Fibroblast of lung (primary cell): Measurements from ENCODE around the gene MYOCD. TPM values are rescaled to one million over a fixed set of nuclear protein-coding genes. Genes with fewer than 3 reads are reported as not detected.

Source experiments
- DNase-seq, 2 donors: peaks; one replicate each; pipeline versions ENCODE4 v3.0.0 to v3.0.0-alpha.2; 2010; ENCODE audit warnings: low read depth in 2 of 2
- H2AFZ ChIP-seq: 2 replicates; pipeline ENCODE4 v1.5.1; 2012; ENCODE audit warnings: low read length, control low read depth, inconsistent platforms
- H3K27ac ChIP-seq: 2 replicates; pipeline ENCODE4 v1.5.1; 2011; ENCODE audit warnings: low read length, control low read depth; ENCODE audit not compliant: insufficient read depth
- H3K27me3 ChIP-seq: 2 replicates; pipeline ENCODE4 v1.5.1; 2011; ENCODE audit warnings: mild to moderate bottlenecking, low read length; ENCODE audit not compliant: control insufficient read depth, insufficient read depth
- H3K36me3 ChIP-seq: 2 replicates; pipeline ENCODE4 v1.5.1; 2011; ENCODE audit warnings: low read length; ENCODE audit not compliant: control insufficient read depth, insufficient read depth
- H3K4me1 ChIP-seq: 2 replicates; pipeline ENCODE4 v1.5.1; 2011; ENCODE audit warnings: low read length; ENCODE audit not compliant: control insufficient read depth, insufficient read depth; ENCODE audit errors: extremely low read depth
- H3K4me2 ChIP-seq: 2 replicates; pipeline ENCODE4 v1.5.1; 2011; ENCODE audit warnings: low read length, control low read depth; ENCODE audit not compliant: insufficient read depth; ENCODE audit errors: extremely low read depth
- H3K4me3 ChIP-seq, 4 experiments: fragments of 200-600 bp in 1 of 4; sonication (generic) in 1 of 4; replicated peaks in 1 of 4; 2 replicates each; pipeline ENCODE4 v1.5.1; 2011 to 2016; ENCODE audit warnings: low read length in 4 of 4, low read depth in 3 of 4, mild to moderate bottlenecking in 3 of 4, control low read depth in 2 of 4, inconsistent platforms in 1 of 4, mixed read lengths in 1 of 4; ENCODE audit not compliant: insufficient read depth in 1 of 4; ENCODE audit errors: control extremely low read depth in 1 of 4
- H3K79me2 ChIP-seq: 2 replicates; pipeline ENCODE4 v1.5.1; 2012; ENCODE audit warnings: mild to moderate bottlenecking, low read length, inconsistent platforms; ENCODE audit not compliant: control insufficient read depth, insufficient read depth
- H3K9ac ChIP-seq: 2 replicates; pipeline ENCODE4 v1.5.1; 2011; ENCODE audit warnings: mild to moderate bottlenecking, low read length, control low read depth; ENCODE audit not compliant: insufficient read depth
- H3K9me3 ChIP-seq: 2 replicates; pipeline ENCODE4 v1.5.1; 2012; ENCODE audit warnings: low read depth, low read length; ENCODE audit not compliant: control insufficient read depth, insufficient read depth
- H4K20me1 ChIP-seq: 2 replicates; pipeline ENCODE4 v1.5.1; 2011; ENCODE audit warnings: low read length; ENCODE audit not compliant: control insufficient read depth, insufficient read depth; ENCODE audit errors: extremely low read depth
- CTCF ChIP-seq, 2 donors: IDR thresholded peaks in 1 of 2; conservative IDR thresholded peaks in 1 of 2; 1 replicate in 1 of 2; 2 replicates in 1 of 2; pipeline ENCODE4 v1.5.1; 2011 to 2012; ENCODE audit warnings: low read length in 2 of 2, control low read depth in 1 of 2, inconsistent platforms in 1 of 2, low read depth in 1 of 2, mild to moderate bottlenecking in 1 of 2
- EZH2 ChIP-seq: IDR thresholded peaks from 2 replicates; pipeline ENCODE4 v1.5.1; 2012; ENCODE audit warnings: low read length, control low read depth, mild to moderate bottlenecking; ENCODE audit errors: missing control alignments
- polyA plus RNA-seq, 2 donors: library from polyadenylated mRNA; depleted of rRNA in 1 of 2; stranded (reverse) in 1 of 2; unstranded in 1 of 2; fragments of >200 nt; gene quantifications; 2 replicates each; pipeline ENCODE4 v1.2.1, GENCODE V29; 2011 to 2012; ENCODE audit warnings: missing spikeins in 1 of 2
- total RNA-seq: library from RNA; depleted of rRNA; stranded (reverse); fragments of >200 nt; gene quantifications from 2 replicates; pipeline ENCODE4 v1.2.1, GENCODE V29; 2014

The MYOCD gene
- total and polyA plus RNA-seq, 2 donors (not counting 1 experiment from before 2014, with no cell fraction given), result 0.17 to 0.99 TPM

- no peaks in the 10 kb centered on the region for H4K20me1 ChIP-seq
- no peaks in the 10 kb centered on the region for H3K9me3 ChIP-seq
- H3K4me3 ChIP-seq, result no peak overlapping the region
- no peak overlapping the region for H2AFZ ChIP-seq
- no peak overlapping the region for H3K4me2 ChIP-seq
- no peaks in the 10 kb centered on the region for H3K36me3 ChIP-seq
- no peaks in the 10 kb centered on the region for H3K79me2 ChIP-seq
- H3K27ac ChIP-seq, result no peak overlapping the region
- H3K27me3 ChIP-seq, result no peaks in the 10 kb centered on the region
- TF ChIP-seq EZH2 (no peak), CTCF (conservative IDR thresholded peaks at IDR 0.05 in 1 of 2, IDR thresholded peaks at IDR 0.05 in 1 of 2; ENCODE audit: low read depth in 1 of 2, low read length in 2 of 2) (no peak)
- no peak overlapping the region for H3K9ac ChIP-seq
- DNase-seq, result no peak
- no peaks in the 10 kb centered on the region for H3K4me1 ChIP-seq
These were observed 149.0 kb downstream of the MYOCD start for GRCh38 chr17:12814718-12815117.

GRCh38 chr17:12815642-12816141 lies 150.0 kb downstream of the MYOCD start:
- Histone ChIP-seq H3K4me3 (no peak overlapping the region), H3K4me1 (no peaks in the 10 kb centered on the region), H3K9ac (no peak overlapping the region), H3K4me2 (no peak overlapping the region), H2AFZ (no peak overlapping the region), H3K79me2 (no peaks in the 10 kb centered on the region), H3K27me3 (no peaks in the 10 kb centered on the region), H3K9me3 (no peaks in the 10 kb centered on the region), H4K20me1 (no peaks in the 10 kb centered on the region), H3K36me3 (no peaks in the 10 kb centered on the region), H3K27ac (no peak overlapping the region)
- no peak for DNase-seq
- TF ChIP-seq EZH2 (no peak), CTCF (conservative IDR thresholded peaks at IDR 0.05 in 1 of 2, IDR thresholded peaks at IDR 0.05 in 1 of 2; ENCODE audit: low read depth in 1 of 2, low read length in 2 of 2) (no peak)

Other genes starting within 250 kb of the MYOCD start
- gene ARHGAP44, start 123.6 kb downstream of the MYOCD start, total RNA-seq, result 1.5 and 1.7 TPM in 2 replicates
- 0.48 and 0.82 TPM in 2 replicates for gene ARHGAP44, start 123.6 kb downstream of the MYOCD start, polyA plus RNA-seq